ENCODE measurements around the gene OR2H2.

The OR2H2 gene

DNA sequence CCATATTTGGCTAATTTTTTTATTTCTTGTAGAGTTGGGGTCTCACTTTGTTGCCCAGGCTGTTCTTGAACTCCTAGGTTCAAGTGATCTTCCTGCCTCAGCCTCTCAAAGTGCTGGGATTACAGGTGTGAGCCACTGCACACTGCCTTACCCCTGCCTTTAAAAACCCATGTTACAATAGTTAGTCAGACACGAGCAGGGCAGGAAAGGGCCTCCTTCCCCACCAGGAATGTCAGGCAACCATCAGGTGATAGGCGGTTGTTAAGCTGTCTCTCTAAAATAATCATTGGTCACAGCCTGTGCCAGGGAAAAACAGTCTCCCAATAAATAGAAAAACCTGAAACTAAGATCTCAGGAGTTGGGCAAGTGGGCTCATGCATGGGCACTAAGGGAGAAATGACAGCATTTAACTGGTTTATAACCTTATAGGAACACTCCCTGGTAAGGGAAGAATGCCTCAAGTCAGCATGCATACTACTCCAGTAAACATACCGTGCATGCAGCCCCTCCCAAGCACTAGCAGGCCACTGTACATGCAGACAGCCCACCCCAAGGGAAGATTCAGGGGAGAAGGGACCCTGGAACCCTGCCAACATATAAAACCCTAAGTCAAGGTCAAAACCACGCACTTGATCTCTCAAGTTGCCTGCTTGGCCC, 8.4 kb downstream of the OR2H2 start:
- no peak for DNase-seq

DNA sequence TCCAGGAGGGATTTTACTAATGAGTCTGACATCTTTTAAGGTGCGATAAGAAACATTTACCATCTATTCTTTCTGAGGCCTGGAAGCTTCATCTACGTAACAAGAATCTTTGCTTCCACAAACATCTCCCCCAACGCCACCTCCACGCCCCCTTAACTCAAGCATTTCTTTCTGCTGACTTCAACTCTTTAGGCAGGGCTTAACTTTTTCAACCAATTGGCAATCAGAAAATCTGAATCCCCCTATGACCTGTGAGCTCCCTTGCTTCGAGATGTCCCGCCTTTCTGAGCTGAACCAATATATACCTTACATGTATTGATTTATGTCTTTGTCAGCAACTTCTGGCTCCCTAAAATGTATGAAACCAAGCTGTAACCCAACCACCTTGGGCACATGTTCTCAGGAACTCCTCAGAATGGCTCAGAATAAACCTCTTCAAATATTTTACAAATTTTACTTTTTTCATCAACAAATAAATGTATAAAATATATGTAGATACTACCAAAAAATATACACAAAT, 11.5 kb downstream of the OR2H2 start:
- DNase-seq, result no peak

DNA sequence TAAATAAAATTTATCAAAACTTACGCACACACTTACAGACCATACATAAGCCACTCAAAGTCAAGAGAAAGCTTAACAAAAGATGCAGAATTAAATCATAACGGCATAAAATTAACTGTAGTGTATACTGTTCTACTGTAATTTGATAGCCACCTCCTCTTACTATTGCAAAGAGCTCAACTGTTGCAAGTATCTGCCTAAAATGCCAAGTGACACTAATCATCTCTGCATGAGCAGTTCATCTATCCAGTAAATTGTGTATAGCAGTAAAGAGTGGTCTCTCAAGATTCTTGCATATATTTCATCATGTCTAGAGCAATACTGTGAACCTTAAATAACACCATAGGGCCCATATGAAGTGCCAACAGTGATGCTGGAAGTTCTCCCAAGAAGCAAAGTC, 12.3 kb downstream of the OR2H2 start:
- no peak for DNase-seq

DNA sequence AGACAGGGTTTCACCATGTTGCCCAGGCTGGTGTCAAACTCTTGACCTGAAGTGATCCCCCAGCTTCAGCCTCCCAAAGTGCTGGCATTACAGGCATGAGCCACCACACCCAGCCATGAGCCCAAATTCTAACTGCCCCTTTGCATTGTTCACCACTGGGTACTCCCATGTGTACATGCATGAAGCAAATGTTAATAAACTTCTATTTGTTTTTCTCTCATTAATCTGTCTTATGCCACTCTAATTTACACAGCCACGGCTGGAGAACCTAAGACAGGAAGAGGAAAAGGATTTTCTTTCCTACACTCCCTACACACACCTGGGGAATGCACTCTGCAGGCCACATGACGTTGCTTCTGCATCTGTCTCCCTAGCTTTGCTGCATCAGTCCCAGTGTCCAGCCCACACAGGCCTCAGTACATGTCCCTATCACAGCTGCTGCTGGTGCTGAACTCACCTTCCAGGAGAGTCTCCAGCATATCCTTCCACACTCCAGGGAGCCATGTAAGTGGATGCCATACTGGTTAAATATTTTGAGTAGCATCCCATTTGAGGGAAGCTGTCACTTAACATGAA, 13.3 kb downstream of the OR2H2 start:
- DNase-seq, result no peak

DNA sequence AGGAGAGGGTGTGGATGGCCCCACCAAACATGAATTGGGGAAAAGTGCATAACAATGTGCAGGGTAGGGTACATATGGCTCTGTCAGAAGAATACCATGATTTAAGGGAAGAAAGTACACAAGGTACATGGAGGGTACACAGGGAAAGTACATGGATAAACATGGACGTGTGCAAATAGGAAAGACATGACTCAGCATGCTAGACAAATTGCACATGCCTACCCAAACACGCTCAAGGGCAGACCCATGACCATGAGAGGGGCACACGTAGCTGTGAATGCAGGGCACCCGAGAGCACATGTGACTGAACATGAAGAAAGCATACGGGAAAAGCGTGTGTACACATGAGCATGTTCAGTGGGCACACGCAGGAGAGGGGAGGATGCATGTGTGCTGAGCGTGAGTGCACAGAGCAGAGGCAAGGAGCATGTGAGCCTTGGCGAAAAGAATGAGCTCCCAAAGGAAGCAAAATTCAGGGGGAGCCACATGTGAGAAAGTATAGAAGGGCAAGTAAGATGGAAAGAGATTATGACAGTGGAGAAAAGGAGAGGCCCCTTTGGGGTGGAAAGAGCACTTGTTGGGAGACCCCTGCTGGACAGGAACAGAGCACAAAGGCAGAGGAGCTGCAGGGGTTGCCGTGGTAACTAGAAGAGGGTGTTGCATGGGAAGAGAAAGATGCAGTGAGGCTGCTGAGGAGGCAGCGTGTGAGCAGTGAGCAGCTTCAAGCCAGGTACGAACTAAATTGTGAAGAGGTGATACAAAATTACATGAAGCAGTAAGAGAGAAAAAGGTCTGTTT, 17.8 kb downstream of the OR2H2 start:
- no peak for DNase-seq

DNA sequence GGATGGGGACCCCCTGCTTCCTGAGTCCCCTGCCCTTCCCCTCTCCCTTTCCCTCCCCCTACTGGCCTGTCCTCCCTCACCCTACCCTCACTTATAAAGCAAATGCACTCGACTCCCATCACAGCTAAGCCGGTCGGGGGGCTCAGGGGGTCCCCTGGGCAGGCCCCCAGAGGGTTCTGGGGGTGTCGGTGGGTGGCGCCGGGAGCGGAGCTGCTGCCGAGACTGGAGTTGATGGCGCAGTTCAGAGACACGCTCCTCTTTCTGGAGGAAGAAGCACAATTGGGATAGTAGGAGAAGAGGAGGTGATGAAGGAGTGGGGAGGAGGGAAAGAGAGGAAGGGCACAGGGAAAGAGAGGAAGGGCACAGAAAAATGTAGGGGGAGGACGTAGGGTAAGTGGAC, 18.5 kb downstream of the OR2H2 start:
- DNase-seq, result no peak

DNA sequence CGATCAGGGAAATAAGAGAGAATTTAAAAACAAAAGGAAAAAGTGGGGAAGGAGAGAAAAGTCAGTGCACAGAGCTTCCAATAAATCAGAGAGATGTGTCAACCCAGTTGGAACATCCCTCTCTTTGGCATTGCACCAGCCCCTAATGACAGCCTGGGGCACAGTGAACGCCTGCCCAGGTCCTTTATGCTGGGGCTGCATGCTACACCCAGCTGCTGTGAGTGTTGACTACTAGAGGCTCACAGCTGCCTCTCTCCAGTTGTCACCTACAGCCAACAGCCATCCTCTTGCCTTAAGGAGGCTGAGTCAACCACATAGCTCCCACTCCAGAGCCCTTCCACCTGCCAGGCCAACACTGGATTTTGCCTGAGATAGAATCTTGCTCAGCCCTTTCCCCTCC, 19.0 kb downstream of the OR2H2 start:
- DNase-seq, result no peak

DNA sequence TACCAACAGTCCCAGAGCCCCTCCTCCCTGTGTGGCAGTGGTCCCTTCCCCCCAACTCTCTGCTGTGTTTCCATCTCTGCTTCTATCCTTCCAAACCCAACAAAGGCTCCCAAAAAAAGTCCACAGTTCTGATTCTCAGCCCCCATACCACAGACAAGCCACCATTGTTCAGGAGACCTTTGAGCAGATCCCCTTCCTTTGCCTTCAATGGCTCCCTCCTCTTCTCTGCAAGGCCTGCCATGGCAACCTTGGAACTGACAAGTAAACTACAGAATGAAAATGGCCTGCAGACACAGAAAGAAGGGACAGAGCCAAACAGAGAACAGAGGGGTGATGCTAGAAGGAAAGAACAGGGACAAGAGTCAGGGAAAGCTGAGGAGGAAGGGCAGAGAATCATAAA, 23.2 kb downstream of the OR2H2 start:
- DNase-seq, result no peak

DNA sequence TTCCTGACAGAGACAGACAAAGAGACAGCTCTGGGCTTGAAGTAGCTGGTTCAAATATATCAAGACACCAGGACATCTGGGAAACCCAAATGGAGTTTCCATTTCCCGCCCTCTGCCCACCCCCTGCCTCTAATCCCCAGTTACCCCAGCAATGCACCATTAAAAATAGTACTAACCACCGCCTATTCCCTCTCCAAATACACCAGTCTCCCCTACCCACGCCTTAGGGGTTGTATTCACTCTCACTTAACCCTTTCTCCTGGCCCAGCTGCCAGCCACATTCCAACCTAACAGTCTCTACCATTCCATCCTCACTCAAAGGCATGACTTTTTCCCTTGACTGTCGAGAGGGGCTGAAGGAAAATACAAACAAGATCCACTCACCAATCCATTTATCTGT, 25.6 kb downstream of the OR2H2 start:
- no peak for DNase-seq

DNA sequence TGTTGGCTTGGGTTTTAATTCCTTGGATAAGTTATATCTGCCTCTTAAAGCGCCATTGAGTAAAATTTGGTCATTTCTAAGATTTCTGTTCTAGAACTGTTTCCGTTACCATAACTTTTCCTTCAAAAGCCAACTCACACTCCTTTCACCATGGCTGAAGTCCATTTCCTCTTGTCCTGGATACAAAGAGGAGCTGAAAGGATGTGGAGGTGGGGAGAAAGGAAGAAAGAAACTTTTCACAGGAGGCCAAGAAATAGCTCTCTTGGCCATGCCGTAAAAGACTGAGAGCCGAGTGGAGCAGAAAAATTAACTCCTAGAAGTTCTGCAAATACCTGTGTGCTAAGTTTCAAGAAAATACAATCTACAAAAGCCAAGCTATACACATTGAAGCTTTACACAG, 26.5 kb downstream of the OR2H2 start:
- no peak for DNase-seq

DNA sequence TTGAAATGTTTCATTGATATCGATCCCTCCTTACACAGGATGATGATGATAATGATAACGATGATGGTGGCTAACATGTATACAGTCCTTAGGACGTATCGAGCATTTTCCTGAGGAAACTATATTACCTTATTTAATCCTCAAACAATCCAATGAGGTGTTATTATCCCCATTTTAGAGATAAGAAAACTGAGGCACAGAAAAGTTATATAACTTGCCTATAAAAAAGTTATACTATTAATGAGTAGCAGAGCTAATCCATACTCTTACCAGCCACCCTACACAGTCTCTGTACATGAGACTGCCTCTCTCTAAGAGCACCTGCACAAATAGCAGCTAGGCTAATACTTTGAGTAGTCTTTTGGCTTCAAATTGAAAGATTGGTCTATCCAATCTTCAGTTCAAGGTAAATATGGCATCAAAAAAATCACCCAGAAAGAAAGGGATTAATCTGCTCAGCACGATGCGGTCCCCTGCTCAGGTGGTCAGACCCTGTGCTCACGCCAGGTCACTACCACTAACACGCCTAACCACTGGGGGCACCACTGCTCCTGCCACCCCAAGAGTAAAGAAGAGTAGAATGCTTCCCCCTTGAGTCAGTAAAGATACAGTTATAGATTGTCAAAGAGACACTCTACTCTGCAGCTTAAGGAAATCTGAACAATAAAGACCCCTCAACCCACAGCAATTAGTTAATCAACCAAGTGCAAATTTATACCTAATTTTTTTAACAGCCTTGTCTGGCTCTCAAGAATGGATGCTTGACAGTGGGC, 33.0 kb downstream of the OR2H2 start:
- DNase-seq, result no peak

DNA sequence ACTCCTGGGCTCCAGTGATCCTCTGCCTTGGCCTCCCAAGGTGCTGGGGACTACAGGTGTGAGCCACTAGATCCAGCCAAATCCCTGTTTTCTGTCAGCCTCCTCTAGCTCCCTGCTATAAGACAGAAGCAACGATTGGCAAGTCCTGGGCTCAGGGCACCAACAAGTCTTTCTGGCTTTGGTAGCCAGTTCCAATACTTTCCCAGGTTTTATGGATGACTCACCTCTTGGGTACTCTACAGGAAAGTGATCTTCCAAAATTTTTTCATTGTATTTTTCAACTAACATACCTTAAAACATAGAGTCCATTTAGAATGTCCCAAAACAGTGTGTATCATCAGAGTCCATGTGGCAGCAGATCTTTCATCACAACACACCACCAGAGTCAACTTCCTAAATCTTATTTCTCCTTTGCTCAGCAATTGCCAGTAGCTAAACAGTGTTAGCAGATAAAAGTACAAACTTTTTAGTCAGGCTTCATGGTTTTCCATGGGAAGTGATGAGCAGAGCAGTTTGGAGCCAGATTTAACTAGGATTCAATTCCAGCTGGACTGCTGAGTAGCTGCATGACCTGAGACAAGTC, 34.7 kb downstream of the OR2H2 start:
- no peak for DNase-seq

DNA sequence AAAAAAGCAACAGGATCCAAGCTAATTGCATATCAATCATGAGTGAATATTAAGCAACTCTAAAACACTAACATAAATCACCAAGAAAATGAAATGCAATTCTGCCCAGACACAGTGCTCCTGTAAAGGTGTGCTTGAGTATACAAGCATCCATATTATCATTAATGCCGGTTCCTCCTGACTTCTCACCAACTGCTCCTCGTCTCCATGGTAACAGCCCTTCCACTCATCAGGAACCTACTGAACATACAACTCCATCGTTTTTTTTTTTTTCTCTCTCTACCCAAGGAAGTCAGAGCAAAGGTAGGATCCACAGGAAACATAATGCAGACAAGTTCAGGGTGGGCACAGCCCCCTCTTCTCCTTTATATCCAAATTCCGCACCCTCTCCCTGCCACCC, 35.7 kb downstream of the OR2H2 start:
- DNase-seq, result no peak

DNA sequence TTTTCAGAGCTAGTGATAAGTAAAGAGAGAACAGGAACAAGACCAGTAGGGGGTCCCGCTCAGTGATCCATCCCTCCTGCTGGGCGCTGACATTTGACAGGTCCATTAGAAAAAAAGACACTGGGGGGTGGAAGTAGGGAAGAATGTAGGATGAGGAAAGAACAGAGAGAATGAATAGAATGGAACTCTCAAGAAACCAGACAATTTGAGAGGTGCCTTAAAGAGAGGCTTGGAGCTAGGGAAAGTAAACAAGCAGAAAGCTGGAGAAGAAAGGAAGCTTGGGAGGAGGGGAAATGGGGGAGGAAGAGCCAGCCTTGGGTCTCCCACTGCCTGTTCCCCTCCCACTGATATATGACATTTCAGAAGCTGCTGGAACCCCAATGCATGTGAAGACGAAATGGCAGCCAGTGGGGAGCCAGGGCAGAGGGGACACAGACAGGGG, 39.6 kb downstream of the OR2H2 start:
- DNase-seq, result no peak

DNA sequence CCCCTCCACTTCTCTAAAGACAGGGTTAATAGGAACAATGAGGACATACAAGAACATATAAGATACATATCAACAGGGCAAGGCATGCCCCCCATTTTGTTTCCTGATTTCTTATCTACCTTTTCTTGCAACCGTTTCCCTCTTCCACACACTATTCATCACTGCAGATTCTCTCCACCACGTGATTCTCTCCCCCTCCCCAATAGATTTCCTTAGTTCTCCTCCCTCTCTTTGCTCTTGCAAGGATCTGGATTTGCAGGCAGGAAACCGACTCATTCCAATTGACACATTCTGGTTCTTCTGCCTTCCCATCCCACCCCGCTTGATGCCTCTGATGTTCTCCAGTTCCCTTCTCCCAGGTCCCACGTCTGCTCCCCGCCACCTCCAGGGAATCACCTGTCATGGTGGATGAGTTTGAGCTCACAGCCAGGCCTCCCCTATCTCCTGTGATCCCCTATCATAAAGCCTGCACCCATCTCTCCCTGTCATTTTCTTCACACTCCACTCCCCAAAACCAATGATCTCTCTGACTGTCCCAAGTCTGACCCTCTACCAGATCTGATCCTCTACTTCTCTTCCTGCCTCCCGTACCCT, 40.5 kb downstream of the OR2H2 start:
- no peak for DNase-seq

DNA sequence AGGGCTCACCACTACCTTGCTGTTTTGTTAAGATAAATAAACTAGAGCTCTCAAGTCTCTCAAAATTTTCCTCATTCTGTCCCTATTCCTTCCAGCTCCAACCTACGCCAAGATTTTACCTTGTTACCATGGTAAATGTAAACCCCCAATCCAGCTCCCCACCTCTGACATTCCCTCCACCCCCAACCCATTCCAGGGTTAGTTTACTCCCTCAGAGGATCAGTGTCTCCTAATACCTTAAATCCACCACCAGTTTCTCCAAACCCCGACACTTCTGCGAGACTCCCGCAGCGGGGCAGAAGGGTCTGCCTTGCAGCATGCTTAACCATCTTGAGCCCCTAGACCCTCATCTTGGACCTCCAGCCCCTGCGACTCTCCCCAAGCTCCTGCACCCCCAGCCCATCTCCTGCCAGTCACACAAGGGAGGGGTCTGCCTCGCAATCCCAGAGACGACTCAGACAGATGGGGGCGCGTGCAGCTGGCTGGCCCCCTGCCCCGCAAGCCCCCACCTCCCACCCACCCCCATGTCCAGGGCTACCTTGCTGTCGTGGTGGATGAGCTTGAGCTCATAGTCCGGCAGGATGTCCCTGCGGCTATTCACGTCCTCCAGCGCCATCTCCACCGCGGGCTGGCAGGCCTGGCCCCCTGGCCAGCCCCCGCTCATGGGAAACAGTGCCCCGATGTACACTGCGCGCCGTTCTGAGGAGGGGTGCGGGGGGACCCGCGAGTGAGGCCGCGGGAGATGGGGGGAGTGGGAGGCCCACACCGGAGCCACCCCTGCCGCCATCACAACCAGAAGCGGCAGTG, 42.2 kb downstream of the OR2H2 start:
- no peak for DNase-seq

DNA sequence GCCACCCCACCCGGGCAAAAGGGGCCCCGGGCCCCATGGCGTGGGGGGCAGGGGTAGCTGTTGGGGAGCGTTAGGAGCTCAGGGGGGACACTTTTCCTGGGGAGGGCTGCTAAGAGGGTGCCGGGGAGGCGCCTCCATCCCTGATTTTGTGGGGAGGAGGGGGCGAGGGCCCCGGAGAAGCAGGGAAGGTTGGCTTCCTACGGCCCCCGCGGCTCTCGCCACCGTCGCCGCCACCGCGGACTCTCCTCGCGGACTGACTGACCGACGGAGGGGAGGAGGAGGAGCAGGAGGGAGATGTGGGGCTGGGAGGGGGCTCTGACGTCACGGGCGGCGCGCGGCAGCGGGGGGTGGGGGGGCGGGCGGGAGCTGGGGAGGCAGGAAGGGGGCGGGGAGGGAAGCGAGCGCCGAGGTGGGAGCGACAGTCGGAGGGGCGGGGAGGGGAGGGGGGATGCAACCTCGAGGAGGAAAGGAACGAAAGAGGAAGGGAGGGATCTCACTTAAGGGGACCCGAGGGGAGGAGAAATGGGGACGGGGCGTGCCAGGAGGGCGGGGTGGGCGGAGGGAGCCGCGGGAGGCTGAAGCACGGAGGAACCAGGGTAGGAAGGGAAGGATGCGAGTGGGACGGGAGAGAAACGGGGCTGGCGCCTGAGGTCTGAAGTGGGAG, 43.0 kb downstream of the OR2H2 start:
- DNase-seq, result no peak

DNA sequence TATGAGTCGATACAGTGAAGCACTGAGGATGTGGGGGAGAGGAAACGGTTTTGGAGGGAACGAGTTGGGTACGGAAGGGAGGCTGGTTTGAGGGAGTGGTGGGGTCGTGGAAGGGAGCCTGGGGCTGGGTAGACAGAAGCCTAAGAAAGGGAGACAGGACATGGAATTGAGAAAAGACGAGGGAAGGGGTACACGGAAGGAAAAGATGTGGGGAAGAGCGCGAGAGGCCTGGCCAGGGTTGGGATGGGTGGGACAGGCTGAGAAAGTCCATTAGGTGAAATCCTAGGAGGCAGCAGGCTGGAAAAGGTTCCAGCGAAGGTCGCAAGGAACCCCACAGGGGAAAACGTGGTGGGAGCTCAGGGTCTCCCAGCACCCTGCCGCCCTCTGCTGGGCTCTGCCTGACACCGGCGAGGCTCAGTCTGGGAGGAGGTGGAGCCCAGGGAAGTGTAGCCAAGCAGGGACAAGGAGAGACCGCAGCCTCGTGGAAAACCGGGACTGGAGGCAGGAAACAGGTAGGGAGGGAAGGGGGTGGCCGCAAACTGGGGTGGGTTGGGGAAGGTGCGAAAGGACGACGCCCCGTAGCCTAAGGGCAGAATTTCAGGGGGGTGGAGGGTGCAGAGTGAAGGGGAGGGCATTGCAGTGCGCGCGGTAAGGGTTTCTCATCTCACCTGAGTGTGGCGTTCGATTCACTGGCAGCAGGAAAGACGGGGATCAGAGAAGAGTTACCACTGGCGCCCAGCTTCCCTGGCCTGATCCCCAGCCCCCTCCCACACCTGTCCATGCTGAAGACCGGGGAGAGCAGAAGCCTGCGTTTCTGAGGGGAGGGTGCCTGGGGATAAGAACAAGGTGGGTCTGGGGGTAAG, 43.7 kb downstream of the OR2H2 start:
- peak; percentile 83 for DNase-seq

DNA sequence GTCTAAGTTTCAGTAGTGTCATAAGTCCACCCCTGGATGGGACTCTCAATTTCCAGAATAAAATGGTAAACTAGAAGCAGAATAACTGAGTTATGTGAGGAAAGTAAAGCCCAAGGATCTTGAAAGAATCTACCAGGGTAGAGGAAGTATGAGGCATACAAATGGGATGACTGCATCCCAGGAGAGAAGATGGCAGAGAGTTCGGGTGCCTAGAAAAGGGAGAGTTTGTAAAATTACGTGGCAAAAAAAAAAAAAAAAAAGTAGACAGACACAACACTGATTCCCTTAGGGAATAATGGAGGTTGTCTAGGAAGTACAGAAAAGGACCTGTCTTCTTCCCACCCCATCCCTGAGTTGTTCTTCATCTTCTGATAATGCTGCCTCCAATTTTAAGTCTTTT, 44.6 kb downstream of the OR2H2 start:
- DNase-seq, result no peak

DNA sequence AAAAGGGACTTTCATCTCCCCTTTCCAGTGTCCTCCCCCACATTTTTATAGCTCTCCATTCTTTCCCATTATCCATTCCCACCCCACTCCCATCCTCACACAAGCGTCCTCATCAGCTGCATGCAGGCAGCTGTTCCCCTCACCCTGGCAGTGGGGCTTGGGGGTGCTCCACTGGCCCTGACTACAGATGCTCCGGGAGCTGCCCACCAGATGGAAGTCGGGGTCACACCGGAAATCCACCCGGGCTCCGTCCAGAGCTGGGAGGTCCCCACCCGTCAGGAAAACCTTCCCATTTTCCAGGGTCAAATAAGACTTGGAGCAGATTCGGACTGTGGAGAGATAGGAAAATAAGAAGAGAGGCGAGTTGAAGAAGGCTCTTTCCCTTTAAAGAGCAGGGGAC, 45.4 kb downstream of the OR2H2 start:
- no peak for DNase-seq
